ENCODE data around the gene MCTS1. TPM values are rescaled to one million over a fixed set of nuclear protein-coding genes. Genes with fewer than 3 reads are reported as not detected.

Gene MCTS1
- 92.7 to 106 TPM (median 97.8 TPM) in 5 replicates for total RNA-seq (2022; extraction: Qiagen RNA extraction; ENCODE audit: low read depth)

GRCh38 chrX:120603707-120604360 is at the start of gene MCTS1:
MCTS1 (plus strand) TSS chrX:120604101; CDS start chrX:120604237, 136 bp downstream.

GRCh38 chrX:120560842-120561633 is 42.9 kb upstream of the MCTS1 start, which contains the start of gene CUL4B:
CUL4B (minus strand) TSS chrX:120560962; CDS start chrX:120560638, 324 bp downstream.

DNA sequence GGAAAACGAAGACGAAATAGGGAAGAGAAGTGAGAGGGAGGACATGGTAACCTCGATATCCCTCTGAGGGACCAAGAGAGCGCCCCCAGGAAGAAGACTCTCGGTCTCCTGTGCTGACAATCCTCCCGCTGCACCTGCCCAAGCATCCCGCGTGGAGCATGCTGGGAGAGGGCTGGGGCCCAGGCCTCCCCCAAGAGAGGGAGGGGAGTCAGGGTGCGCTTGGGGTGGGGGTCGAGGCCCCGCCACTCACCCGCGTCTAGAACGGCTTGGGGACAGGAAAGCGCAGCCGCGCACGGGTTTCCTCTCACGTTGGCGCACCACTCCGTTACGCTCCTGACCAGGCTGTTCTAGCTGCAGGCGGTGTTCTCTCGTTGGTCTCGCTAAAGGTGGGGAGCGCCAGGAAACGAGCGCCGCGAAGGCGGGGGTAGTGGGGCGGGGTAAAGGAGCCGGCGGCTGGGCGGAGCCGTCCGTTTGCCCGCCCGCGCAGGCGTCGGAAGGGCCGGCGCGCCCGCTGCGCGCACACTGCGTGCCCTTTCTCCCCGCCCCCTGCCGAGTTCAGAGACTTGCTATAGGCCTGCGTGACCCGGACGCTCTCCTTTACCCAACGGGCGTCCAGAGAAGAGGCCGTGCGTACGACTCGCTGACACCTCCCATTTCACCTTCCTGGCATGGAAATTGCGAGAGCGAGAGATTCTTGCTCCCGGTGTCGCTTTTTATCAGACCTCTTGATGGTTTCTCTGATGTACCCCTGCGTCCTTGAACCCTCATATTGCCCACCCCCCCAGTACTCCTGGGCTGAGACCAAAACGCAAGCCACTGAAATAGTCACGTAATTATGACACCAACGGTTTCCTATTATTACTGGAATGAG is 26.0 kb downstream of the MCTS1 start, which contains the start of gene C1GALT1C1:
C1GALT1C1 (minus strand) TSS at position 388 of the 871 bp plus-strand sequence. CDS start 2,888 bp downstream, outside the sequence.

Other genes starting within 250 kb of the MCTS1 start
- gene ATP1B4, start 242.0 kb upstream of the MCTS1 start, total RNA-seq (2022; extraction: Qiagen RNA extraction; ENCODE audit: low read depth), result 0.03 TPM in 1 of 5 replicates, not detected in the others
- gene LAMP2, start 134.8 kb upstream of the MCTS1 start, total RNA-seq (2022; extraction: Qiagen RNA extraction; ENCODE audit: low read depth), result 83.4 to 104 TPM (median 99.7 TPM) in 5 replicates
- 30.0 to 46.0 TPM (median 42.1 TPM) in 5 replicates for gene CUL4B, start 43.1 kb upstream of the MCTS1 start, total RNA-seq (2022; extraction: Qiagen RNA extraction; ENCODE audit: low read depth)
- gene C1GALT1C1, start 26.0 kb downstream of the MCTS1 start, total RNA-seq (2022; extraction: Qiagen RNA extraction; ENCODE audit: low read depth), result 27.4 to 38.8 TPM (median 31.2 TPM) in 5 replicates